ENCODE data around the gene CCDC197.

CCDC197 gene

GRCh38 chr14:93980456-93981201 lies 16.5 kb upstream of the CCDC197 start:
- DNase-seq: no peak

DNA sequence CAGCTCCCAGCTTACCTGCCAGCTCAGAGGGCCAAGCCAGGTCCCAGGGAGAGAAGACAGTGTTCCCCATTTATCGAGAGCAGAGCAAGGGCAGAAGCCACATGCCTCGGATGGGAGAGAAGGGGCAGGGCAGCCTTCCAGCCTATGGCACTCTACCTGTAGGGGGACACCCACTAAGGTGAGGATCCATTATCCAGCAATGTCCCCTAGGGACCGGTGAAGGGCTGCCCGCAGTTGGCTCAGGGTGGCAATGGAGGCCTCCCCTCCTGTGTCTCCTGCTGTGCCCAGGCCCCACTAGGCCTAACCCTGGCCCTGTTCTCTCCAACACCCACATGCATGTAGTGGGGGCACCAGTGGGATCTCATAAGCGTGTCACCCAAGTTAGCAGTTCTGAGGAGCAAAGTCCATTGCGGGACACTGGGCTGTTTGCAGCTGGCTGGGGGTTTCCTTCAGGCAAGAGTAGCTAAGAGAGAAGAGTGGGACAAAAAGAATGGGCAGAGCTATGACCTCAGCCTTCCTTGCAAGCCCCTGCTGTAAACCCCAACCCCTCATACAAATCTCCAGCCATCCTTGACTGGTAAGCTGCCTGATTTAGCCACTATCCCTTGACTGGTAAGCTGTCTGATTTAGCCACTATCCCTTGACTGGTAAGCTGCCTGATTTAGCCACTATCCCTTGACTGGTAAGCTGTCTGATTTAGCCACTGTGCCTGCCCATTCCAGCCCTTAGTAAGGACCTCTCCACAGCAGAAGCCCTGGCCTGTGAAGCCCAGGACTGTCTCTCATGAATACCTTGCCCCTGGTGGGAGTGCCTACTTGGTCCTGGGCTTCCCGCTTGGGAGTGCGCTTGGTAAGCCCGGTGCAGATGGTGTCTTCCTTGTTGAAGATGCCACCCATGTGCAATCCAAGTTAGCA lies 15.5 kb upstream of the CCDC197 start:
- no peak for DNase-seq

DNA sequence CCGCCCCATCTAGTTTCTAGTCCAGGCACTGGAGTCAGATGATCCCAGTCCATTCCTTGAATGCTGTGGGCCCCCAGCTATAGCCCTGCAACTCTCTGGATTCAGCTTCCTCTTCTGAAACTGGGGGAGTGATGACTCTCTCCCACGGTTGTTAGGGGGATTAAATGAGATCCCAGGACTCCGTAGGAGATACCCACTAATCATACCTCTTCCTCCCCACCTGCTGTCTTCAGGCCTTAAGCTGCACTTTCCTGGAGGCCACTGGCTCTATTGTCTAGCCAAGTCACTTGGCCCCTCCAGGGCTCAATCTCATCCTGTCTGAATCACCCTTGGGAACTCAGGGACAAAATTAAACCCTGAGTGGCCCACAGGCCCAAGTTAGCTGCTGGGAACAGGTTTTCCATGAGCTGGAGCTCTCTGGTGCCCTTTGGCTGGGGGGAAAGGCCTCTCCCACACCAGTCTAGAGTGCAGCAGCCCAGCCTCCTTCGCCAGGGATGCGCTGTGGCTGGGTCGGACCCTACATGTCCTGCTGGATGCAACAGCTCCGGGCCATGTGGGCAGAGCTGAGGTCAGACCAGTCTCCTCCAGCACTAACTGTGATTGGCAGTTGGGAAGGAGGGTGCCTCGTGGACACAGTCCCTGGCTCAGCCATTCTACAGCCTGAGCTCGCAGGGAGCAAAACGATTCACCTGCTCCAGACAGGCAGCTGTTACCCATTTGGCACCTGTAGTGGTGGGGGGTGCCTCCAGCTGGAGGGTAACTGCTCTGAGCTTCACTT lies 14.7 kb upstream of the CCDC197 start:
- no peak for DNase-seq

- DNase-seq: no peak
These were observed 13.0 kb upstream of the CCDC197 start for GRCh38 chr14:93984070-93984469.

DNA sequence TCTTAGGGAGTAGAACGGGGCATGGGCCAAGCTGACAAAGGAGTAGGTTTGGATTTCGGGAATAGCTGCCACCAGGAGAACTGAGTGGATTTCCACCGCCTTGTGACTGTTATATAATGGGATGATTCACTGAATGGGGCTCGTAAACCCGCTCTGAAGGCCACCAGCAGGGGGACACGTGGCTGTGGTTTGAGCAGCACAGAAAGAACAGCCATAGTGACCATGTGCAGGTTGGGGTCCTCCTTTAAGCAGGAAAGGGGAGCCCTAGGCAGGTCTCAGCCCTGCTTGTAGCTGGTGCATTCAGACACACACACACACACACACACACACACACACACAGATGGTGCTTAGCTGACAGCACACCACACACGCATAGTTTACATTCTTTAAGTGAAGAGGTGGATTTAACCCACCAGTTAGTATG lies 12.1 kb upstream of the CCDC197 start:
- no peak for DNase-seq

GRCh38 chr14:93986955-93987354 lies 10.1 kb upstream of the CCDC197 start:
- DNase-seq: no peak

GRCh38 chr14:93987376-93987775 lies 9.7 kb upstream of the CCDC197 start:
- DNase-seq: no peak

GRCh38 chr14:93987815-93988476 lies 9.2 kb upstream of the CCDC197 start:
- no peak for DNase-seq

GRCh38 chr14:93989939-93990338 lies 7.2 kb upstream of the CCDC197 start:
- no peak for DNase-seq

DNA sequence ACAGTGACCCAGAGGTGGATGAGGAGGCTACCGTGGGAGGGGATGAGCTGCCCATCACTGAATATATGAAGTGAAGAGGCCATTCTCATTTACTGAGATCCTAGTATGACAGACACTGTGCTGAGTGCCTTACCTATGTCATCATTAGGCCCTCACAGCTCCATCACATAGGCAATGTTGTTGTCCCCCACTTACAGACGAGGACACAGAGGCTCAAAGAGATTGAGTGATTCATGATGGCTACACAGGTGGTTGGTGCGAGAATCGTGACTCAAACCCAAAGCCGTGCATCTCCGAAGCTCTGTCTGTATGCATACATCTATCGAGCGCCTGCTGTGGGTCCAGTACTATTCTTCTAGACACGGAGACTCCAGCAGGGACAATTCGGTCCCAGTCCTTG lies 5.9 kb upstream of the CCDC197 start:
- DNase-seq: no peak

DNA sequence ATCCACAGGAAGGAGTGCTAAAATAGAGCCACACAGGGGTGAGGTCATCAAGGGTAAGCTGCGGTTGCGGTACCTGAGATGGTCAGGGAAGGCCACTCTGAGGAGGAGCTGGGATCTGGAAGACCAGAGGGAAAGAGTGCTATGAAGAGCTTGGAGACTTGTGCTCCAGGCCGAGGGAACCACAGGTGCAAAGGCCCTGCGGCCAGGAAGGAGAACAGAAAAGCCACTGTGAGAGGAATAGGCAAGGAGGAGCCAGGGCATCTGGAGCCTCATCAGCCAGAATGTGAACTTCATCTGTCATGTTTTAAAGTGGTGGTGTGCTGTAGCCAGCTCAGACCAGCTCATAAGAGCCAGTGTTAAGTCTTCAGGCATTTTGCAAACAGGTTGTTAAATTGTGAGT lies 5.5 kb upstream of the CCDC197 start:
- no peak for DNase-seq

DNA sequence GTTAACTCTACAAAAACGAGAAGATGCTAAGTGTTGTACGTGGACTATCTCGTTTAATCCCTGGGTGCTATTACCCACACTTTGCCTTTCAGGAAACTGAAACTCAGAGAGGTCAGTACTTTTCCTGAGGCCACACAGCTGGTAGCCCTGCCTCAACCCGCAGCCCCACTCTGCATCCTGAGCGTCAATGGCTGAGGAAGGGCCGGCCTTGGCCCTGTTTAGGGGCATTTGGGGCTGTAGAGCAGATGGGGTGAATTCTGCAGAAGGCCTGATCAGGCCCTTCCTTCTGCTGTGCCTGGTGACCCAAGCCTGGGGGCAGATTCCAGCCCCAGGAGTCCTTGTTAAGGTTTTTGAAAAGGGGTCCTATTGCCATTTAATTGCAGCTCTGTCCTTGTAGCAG lies 3.7 kb upstream of the CCDC197 start:
- no peak for DNase-seq

GRCh38 chr14:93994919-93995682 lies 2.0 kb upstream of the CCDC197 start:
- no peak for DNase-seq

GRCh38 chr14:93996130-93996695 lies 888 bp upstream of the CCDC197 start:
- no peak for DNase-seq

DNA sequence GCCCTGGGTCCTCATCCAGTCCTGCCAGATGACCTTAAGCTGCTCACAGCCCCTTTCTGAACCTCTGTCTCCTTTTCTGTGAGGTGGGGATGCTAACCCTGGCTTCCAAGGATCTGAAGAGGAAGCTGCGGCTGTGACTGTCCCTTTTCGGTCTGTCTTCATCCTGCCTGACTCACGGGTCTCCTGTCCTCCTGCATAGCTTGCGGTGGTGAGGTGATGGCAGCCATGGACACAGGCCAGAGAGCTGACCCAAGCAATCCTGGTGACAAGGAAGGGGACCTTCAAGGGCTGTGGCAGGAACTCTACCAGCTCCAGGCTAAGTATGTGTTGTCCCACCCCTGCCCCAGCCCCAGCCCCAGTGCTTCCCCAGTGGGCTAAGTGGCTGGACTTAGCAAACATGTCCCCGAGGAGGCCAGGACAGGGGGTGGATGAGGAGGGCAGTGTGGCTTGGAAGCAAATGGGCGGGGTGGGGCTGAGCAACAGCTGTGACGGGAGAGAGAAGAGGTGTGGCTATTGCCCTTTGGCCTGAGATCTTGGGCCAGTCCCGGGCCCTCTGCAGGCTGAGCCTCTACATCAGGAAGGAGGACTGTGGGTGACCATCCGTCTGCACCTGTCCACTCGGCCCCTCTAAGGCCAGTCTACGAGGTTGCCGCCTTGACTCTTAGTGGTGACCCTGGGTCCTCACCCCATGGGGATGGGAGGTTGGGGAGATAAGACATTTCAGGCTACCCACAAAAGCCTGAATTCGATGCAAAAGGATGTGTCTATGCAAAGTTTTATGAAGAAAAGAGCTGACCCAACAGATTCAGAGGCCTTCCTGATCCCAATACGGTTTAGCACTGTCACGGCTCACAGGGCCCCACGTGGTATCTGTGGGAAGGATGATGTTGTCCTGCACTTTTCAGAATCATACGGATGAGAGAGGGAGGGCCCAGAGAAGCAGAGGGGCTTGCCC lies 1.1 kb downstream of the CCDC197 start:
- no peak for DNase-seq

- no peak for DNase-seq
These were observed 1.8 kb downstream of the CCDC197 start for GRCh38 chr14:93998871-93999403.

DNA sequence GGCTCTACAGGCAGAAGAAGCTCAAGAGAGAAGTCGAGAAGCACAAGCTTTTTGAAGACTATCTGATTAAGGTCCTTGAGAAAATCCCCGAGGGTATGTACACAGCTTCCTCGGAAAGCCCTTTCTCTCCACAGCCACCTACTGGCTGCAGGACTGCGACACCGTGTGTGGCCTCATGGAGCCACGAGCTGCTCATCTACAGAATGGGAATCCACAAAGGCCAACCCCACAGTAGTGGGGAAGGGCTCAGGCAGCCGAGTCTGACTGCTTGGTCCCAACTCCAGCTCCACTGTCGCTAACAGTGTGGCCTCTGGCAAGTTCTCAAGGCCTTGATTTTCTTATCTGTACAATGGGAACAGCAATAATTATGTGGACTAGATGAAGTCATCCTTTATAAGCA lies 2.5 kb downstream of the CCDC197 start:
- DNase-seq: no peak

- no peak for DNase-seq
These were observed 3.2 kb downstream of the CCDC197 start for GRCh38 chr14:94000267-94000666.

DNA sequence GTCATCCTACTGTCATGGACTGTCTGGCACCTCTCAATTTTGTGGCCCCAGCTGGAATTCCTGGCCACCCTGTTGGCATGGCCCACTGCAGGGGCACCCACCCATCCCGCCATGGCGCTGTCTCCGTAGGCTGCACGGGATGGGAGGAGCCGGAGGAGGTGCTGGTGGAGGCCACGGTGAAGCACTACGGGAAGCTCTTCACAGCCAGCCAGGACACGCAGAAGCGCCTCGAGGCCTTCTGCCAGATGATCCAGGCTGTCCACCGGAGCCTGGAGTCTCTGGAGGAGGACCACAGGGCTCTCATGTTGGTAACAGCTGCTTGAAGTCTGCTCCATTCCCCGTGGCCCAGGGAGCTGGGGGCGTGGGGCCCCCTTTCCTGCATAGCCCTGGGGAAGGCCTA lies 3.9 kb downstream of the CCDC197 start:
- no peak for DNase-seq
